ENCODE results near the gene SNAP91. TPM values are rescaled to one million over a fixed set of nuclear protein-coding genes. Genes with fewer than 3 reads are reported as not detected.
"Not testable (repeated sequence)": the region's sequence is repeated elsewhere in the genome, so short reads cannot be mapped to it uniquely, and the experiment has no call there.

The SNAP91 gene
- total RNA-seq, 2 donors from 2014 or later = 0.58 to 1.6 TPM

DNA sequence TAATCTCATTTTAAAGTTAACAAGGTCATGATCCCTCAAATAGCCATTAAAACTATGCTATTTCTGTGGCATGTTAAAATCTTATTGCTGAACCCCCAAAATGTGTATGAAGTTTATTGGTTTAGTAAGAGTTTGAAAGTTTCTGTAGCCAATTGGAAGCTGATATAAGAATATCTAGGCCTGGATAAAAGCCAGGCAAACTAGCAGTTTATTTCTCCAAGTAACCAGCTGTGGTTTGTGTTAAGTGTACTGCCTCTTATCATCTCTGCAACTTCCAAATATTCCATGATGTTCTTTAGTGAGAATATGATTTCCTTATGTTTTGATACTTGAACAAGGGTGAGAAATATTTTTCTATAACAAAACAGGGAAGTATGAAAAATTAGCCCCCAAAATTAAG lies 119.8 kb downstream of the SNAP91 start:
- no peak overlapping the region for H3K4me3 ChIP-seq (ENCODE audit: low read length)
- TF ChIP-seq, protein P1, sequence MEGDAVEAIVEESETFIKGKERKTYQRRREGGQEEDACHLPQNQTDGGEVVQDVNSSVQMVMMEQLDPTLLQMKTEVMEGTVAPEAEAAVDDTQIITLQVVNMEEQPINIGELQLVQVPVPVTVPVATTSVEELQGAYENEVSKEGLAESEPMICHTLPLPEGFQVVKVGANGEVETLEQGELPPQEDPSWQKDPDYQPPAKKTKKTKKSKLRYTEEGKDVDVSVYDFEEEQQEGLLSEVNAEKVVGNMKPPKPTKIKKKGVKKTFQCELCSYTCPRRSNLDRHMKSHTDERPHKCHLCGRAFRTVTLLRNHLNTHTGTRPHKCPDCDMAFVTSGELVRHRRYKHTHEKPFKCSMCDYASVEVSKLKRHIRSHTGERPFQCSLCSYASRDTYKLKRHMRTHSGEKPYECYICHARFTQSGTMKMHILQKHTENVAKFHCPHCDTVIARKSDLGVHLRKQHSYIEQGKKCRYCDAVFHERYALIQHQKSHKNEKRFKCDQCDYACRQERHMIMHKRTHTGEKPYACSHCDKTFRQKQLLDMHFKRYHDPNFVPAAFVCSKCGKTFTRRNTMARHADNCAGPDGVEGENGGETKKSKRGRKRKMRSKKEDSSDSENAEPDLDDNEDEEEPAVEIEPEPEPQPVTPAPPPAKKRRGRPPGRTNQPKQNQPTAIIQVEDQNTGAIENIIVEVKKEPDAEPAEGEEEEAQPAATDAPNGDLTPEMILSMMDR (conservative IDR thresholded peaks at IDR 0.05) = no peak
- Mint-ChIP-seq H3K4me1 (peaks cover 3% of the 10 kb centered on the region), H3K4me3 (no peak overlapping the region), H3K27ac (no peak overlapping the region), H3K9me3 (peaks cover 2% of the 10 kb centered on the region), H3K27me3 (ENCODE audit: insufficient read depth) (no peaks in the 10 kb centered on the region), H3K36me3 (ENCODE audit: low read depth) (peaks cover 2% of the 10 kb centered on the region)
- no peak for DNase-seq
- H3K27me3 ChIP-seq (ENCODE audit: control insufficient read depth, insufficient read depth, low read length, poor library complexity, severe bottlenecking) = no peaks in the 10 kb centered on the region
- no peak overlapping the region for H3K9ac ChIP-seq (ENCODE audit: extremely low read depth, low read length, poor library complexity, severe bottlenecking)
- no peaks in the 10 kb centered on the region for H3K4me1 ChIP-seq (ENCODE audit: control insufficient read depth, insufficient read depth, low read length)
- H3K9me3 ChIP-seq (ENCODE audit: control insufficient read depth, low read length) = peaks cover 5% of the 10 kb centered on the region
- no peak overlapping the region for H3K27ac ChIP-seq (ENCODE audit: low read depth, low read length)
- H3K36me3 ChIP-seq (ENCODE audit: control insufficient read depth, insufficient read depth, low read length) = no peaks in the 10 kb centered on the region

DNA sequence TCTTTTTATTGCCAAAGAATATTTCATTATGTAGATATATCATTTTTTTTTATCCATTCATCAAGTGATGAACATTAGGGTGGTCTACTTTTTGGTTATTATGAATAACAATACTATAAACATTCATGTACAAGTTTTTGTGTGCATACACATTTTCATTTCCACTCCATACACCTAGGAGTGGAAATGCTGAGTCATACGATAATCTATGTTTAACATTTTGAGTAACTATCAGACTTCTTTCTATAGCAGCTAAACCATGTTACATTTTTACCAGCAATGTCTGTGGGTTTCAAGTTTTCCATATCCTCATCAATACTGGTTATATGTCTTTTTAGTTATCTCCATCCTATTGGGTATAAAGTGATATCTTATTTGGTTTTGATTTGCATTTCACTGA lies 130.8 kb downstream of the SNAP91 start:
- Mint-ChIP-seq H3K4me3 (no peak overlapping the region), H3K9me3 (no peaks in the 10 kb centered on the region), H3K36me3 (ENCODE audit: low read depth) (no peaks in the 10 kb centered on the region), H3K27me3 (ENCODE audit: insufficient read depth) (no peaks in the 10 kb centered on the region), H3K4me1 (no peaks in the 10 kb centered on the region), H3K27ac (no peak overlapping the region)
- Histone ChIP-seq H3K4me3 (ENCODE audit: low read length) (no peak overlapping the region), H3K27ac (ENCODE audit: low read depth, low read length) (no peak overlapping the region), H3K9me3 (ENCODE audit: control insufficient read depth, low read length) (no peaks in the 10 kb centered on the region), H3K9ac (ENCODE audit: extremely low read depth, low read length, poor library complexity, severe bottlenecking) (no peak overlapping the region), H3K4me1 (ENCODE audit: control insufficient read depth, insufficient read depth, low read length) (no peaks in the 10 kb centered on the region), H3K36me3 (ENCODE audit: control insufficient read depth, insufficient read depth, low read length) (no peaks in the 10 kb centered on the region), H3K27me3 (ENCODE audit: control insufficient read depth, insufficient read depth, low read length, poor library complexity, severe bottlenecking) (peaks cover 6% of the 10 kb centered on the region)
- TF ChIP-seq, protein P1 (conservative IDR thresholded peaks at IDR 0.05) = no peak
- 92% methylated on average over 1 of the region's 1 CpG; no CpG with 5 or more reads in 1 of the 2 experiments for WGBS, 2 experiments (ENCODE audit: insufficient coverage in 1 of 2, insufficient read length in 1 of 2)
- no peak for DNase-seq

DNA sequence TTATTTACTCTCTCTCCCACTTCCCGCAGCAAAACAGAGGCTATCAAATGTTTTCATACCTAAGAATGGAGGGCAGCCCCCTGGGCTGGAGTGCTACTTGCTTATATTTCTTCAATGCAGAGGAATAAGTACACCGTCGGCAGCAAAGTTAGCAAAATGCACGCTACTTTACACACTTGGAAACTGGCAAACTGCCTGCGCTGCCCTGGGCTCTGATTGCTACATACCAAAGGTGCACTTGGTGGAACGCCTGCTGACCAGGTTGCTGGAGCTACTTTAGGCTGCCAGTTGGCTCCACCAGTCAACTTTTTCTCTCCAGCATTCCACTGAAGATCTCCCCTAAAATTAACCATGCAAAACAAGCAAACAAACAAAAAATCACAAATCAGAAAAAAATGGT lies 134.1 kb downstream of the SNAP91 start:
- Histone ChIP-seq H3K36me3 (ENCODE audit: control insufficient read depth, insufficient read depth, low read length) (no peaks in the 10 kb centered on the region), H3K27me3 (ENCODE audit: control insufficient read depth, insufficient read depth, low read length, poor library complexity, severe bottlenecking) (no peaks in the 10 kb centered on the region), H3K27ac (ENCODE audit: low read depth, low read length) (no peak overlapping the region), H3K9me3 (ENCODE audit: control insufficient read depth, low read length) (no peaks in the 10 kb centered on the region), H3K9ac (ENCODE audit: extremely low read depth, low read length, poor library complexity, severe bottlenecking) (no peak overlapping the region), H3K4me1 (ENCODE audit: control insufficient read depth, insufficient read depth, low read length) (no peaks in the 10 kb centered on the region), H3K4me3 (ENCODE audit: low read length) (no peak overlapping the region)
- no peak overlapping the region for H3K27ac Mint-ChIP-seq
- H3K36me3 Mint-ChIP-seq (ENCODE audit: low read depth) = no peaks in the 10 kb centered on the region
- no peaks in the 10 kb centered on the region for H3K4me1 Mint-ChIP-seq
- H3K27me3 Mint-ChIP-seq (ENCODE audit: insufficient read depth) = no peaks in the 10 kb centered on the region
- H3K4me3 Mint-ChIP-seq = no peak overlapping the region
- WGBS, 2 experiments (ENCODE audit: insufficient coverage in 1 of 2, insufficient read length in 1 of 2) = 77 to 95% methylated on average over 4 to 6 of the region's 6 CpGs
- TF ChIP-seq, protein P1 (conservative IDR thresholded peaks at IDR 0.05) = no peak
- H3K9me3 Mint-ChIP-seq = peaks cover 6% of the 10 kb centered on the region
- DNase-seq = no peak

DNA sequence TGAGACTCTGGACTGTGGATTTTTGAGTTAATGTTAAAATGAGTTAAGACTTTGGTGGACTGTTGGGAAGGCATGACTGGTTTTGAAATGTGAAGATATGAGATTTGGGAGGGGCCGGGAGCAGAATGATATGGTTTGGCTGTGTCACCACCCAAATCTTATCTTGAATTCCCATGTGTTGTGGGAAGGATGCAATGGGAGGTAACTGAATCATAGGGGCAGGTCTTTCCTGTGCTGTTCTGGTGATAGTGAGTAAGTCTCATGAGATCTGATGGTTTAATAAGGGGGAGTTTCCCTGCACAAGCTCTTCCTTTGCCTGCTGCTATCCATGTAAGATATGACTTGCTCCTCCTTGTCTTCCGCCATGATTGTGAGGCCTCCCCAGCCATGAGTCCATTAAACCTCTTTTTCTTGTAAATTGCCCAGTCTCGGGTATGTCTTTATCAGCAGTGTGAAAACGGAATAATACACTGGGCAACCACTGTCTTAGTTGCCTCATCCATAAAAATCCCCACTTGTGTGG lies 137.2 kb downstream of the SNAP91 start:
- not testable (repeated sequence) for H3K9me3 Mint-ChIP-seq; H3K4me1 Mint-ChIP-seq; H3K4me3 ChIP-seq (ENCODE audit: low read length); H3K9me3 ChIP-seq (ENCODE audit: control insufficient read depth, low read length); H3K36me3 Mint-ChIP-seq (ENCODE audit: low read depth); H3K27me3 Mint-ChIP-seq (ENCODE audit: insufficient read depth); H3K4me3 Mint-ChIP-seq; H3K36me3 ChIP-seq (ENCODE audit: control insufficient read depth, insufficient read depth, low read length); H3K27me3 ChIP-seq (ENCODE audit: control insufficient read depth, insufficient read depth, low read length, poor library complexity, severe bottlenecking); H3K27ac Mint-ChIP-seq; H3K4me1 ChIP-seq (ENCODE audit: control insufficient read depth, insufficient read depth, low read length); H3K27ac ChIP-seq (ENCODE audit: low read depth, low read length); H3K9ac ChIP-seq (ENCODE audit: extremely low read depth, low read length, poor library complexity, severe bottlenecking); DNase-seq
- WGBS, 2 experiments (ENCODE audit: insufficient coverage in 1 of 2, insufficient read length in 1 of 2) = 94% methylated on average over 3 to 4 of the region's 4 CpGs
